GM21825 (cell line): ENCODE data around the gene SMAD3.

Experiments used
- ATAC-seq: cut with Tn5 transposase; IDR thresholded peaks from one replicate; pipeline ENCODE4 v1.9.1; 2021; ENCODE audit warnings: mild to moderate bottlenecking, moderate library complexity; ENCODE audit not compliant: unreplicated experiment

SMAD3 gene

GRCh38 chr15:67178569-67179210 lies 113.3 kb downstream of the SMAD3 start:
- no peak for ATAC-seq

- no peak for ATAC-seq
These were observed 114.1 kb downstream of the SMAD3 start for GRCh38 chr15:67179411-67179995.

- ATAC-seq: no peak
These were observed 114.6 kb downstream of the SMAD3 start for GRCh38 chr15:67180035-67180434.

- no peak for ATAC-seq
These were observed 115.3 kb downstream of the SMAD3 start for GRCh38 chr15:67180514-67181191.

- no peak for ATAC-seq
These were observed 115.8 kb downstream of the SMAD3 start for GRCh38 chr15:67181221-67181639.

GRCh38 chr15:67183443-67184169 lies 118.2 kb downstream of the SMAD3 start:
- ATAC-seq: no peak

GRCh38 chr15:67184208-67184925 lies 119.0 kb downstream of the SMAD3 start:
- no peak for ATAC-seq

- ATAC-seq: no peak
These were observed 119.6 kb downstream of the SMAD3 start for GRCh38 chr15:67185051-67185450.

- ATAC-seq: no peak
These were observed 120.3 kb downstream of the SMAD3 start for GRCh38 chr15:67185621-67186225.

- ATAC-seq: no peak
These were observed 120.8 kb downstream of the SMAD3 start for GRCh38 chr15:67186226-67186649.

GRCh38 chr15:67186688-67187087 lies 121.3 kb downstream of the SMAD3 start:
- ATAC-seq: no peak

GRCh38 chr15:67187351-67187854 lies 122.0 kb downstream of the SMAD3 start:
- no peak for ATAC-seq

GRCh38 chr15:67188551-67189218 lies 123.3 kb downstream of the SMAD3 start:
- ATAC-seq: no peak

- ATAC-seq: no peak
These were observed 124.1 kb downstream of the SMAD3 start for GRCh38 chr15:67189326-67190051.

GRCh38 chr15:67190326-67190725 lies 124.9 kb downstream of the SMAD3 start:
- ATAC-seq: no peak

GRCh38 chr15:67190813-67191212 lies 125.4 kb downstream of the SMAD3 start:
- ATAC-seq: no peak

- no peak for ATAC-seq
These were observed 126.9 kb downstream of the SMAD3 start for GRCh38 chr15:67192185-67192820.

GRCh38 chr15:67193223-67193990 lies 128.0 kb downstream of the SMAD3 start:
- no peak for ATAC-seq
